ENCODE data around the gene MPPED2.

Gene MPPED2, protein sequence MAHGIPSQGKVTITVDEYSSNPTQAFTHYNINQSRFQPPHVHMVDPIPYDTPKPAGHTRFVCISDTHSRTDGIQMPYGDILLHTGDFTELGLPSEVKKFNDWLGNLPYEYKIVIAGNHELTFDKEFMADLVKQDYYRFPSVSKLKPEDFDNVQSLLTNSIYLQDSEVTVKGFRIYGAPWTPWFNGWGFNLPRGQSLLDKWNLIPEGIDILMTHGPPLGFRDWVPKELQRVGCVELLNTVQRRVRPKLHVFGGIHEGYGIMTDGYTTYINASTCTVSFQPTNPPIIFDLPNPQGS

DNA sequence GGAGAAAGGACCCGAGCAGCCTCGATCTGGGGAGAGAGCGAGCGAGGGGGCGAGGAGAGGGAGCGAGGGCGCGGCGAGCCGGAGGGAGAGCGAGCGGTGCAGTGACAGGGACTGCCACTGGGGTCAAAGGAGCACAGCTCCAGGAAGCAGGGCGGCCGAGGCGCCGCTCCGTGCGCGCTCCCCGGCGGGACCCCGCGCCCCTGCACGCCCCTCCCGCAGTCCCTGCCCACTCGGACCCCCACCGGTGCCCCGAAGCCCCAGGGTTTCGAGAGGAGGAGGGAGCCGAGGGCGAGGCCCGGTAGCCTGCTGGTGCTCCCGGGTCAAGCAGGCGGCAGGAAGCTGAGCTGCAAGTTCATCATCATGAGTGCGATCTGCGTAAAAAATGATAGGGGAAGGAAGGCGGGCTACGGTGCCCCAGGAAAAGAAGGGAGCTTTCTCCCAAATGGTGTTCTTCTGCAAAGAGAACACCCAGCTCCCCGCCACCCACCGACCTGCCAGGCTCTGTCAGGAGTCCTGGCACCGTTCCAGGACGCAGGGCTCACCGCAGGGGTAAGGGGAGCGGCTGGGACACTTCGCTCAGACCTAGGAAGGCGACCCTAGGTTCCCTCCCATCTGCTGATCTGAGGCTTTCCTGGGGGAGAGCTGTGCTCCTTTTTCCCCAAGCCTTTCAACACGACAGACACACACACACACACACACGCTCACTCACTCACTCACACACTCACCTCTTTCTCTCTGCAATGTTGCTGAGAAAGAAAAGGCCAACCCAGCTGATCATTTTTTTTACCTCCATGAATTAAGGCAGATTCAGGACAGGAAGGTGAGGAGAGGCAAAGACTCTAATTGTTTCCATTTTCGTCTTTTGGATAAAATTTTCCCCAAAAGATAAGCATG lies at the start of gene MPPED2:
Gene MPPED2, minus strand, starts transcription at position 103 of the 894 bp plus-strand sequence. CDS start 5,980 bp downstream, outside the sequence.
- no peak for DNase-seq

DNA sequence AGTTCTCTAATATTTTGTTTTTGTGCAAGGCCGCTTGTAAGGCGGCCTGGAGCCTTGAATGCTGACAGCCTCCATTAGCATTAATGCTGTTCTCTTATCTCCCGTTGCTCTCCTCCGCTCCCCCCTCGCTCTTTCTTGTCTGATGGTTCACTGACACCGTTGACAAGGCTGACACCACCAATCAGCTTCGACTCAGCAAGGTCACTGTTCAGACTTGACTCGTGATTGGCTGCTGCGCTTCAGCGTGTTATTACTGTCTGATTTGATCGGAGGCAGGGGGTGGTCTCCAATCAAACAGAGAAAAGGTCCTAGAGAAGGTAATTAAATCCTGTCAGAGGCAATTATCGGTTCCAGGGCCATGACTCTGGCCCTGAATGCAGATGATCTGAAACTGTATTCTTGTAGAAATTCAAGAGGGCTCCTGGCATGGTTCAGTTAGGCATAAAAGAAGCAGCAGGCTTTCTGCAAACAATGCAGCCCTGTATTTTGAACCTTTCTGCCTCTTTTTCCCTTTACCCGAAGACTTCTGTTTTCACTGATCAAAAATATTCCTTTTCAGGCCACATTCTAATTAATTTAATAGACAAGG lies 49.3 kb upstream of the MPPED2 start:
- DNase-seq, result peak; percentile 84

DNA sequence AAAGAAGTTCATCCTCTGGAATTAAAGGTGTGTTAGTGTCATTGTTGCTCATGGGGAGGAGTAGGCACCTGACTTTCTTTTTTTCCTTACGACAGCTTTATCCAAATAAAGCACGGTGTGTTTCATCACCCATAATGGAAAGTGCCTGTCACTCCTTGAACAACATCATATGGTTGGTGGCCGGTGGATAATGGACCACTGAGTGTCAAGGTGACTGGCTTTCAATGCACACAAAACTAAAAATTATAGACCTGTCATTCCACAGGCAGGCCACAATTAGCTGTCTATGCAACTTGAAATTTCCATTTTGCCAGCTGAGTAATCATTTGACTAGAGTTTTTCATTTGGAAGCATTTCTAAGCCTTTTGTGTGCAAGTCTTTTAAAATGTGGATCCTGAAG lies 45.0 kb upstream of the MPPED2 start:
- no peak for DNase-seq

DNA sequence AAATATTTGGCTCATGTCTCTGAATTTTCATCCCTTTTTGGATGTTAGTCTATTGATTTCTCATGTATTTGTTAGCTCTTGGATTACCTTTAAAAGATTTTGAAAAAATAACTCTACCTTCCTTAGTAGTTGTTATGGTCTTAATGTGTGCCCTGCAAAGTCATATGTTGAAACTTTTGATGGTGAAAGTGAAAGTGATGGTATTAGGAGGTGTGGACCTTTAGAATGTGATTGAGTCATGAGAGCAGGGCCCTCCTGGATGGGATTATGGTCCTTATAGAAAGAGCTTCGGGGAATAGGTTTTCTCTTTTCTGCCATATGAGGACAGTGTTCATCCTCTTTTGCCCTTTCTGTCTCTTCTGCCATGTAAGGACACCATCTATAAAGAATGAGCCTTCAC lies 33.6 kb upstream of the MPPED2 start:
- DNase-seq, result no peak

DNA sequence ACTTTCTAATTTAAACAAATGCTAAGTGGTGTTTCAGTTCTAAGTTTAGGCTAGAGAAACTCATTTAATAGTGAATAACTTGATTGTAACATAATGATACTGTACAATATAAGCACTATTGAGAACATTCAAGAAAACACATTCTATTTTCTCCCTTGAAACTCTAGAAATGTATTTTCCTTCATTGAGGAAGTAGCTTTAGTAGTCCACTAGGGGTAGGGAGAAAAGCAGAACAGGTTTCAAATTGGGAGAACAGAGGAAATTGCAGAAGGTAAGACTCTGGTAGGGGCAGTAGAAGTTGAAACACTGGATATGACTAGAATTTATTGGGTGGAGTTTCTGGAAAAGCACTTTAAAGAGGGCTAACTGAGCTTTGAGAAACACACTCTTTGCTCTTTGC lies 31.6 kb upstream of the MPPED2 start:
- DNase-seq, result no peak

DNA sequence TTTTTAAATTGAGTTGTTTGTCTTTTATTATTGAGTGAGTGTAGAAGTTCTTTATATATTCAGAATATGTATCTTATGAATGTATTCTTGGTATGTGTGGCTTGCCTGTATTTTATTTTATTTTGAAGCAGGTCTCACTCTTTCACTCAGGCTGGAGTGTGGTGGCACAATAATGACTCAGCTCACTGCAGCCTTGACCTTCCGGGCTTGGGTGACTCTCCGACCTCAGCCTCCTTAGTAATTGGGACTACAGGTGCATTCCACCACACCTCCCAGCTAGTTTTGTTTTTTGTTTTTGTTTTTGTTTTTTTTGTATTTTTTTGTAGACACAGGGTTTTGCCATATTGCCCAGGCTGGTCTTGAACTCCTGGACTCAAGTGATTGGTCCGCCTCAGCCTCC lies 24.5 kb upstream of the MPPED2 start:
- DNase-seq, result no peak

DNA sequence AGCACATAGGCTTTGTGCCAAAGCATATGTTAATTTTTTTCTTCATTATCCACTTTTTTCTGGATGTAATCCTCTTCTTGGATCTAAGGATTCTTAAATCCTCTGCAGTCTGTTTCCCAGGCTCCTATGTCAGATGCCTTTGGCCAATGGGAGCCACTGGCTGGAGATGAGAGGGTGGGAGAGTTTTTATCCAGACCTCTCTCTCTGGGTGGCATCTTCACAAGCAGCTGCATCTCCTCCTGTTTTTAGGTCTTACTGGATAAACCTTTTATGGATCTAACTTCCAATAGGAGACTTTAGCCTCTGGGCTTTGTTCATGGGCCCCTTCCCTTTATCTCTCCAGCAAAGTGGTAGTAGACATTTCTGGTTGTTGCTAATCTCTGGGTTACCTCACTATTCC lies 22.4 kb upstream of the MPPED2 start:
- no peak for DNase-seq

DNA sequence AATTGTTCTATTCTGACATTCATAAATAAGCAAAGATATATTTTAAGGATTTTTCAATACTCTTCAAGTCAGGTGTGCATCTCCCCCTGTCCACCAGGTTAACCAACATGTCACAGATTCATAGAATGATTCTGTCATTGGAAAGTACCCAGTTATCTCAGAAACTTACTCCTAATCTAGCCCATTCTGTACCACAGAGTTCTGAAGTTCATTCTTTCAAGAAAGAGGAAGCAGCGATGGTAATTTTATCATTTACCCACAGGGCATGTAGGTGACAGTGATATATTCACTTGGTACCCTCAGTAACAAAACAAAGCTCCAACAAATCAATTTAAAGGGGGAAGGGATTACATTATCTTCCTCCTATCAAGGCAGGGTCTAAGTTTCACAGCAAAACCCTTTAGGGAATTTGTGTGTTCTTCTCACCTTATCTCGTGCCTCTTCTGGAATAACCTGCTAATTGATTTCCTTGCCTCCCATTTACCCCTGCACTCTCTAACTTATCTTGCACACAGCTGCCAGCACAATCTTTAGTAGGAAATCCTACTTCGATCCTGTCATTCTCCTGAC lies 19.0 kb upstream of the MPPED2 start:
- DNase-seq, result no peak

DNA sequence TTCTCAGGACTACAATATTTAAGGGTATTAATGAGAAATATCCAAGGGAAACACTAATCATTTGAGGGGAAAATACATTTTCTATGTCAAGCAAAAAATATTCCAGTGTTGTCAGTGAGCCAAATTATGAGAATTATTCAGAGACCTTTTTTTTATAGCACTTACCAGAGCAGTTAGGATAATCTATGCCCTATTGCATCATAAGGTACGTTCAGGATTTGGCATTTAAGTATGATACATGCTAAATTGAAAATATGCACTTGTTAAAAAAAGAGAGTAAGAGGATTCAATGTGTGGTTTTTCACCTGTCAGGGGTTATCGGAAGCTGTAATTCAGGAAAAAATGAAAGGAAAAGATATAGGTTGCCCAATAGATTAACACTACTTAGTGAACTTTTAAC lies 17.2 kb upstream of the MPPED2 start:
- no peak for DNase-seq

DNA sequence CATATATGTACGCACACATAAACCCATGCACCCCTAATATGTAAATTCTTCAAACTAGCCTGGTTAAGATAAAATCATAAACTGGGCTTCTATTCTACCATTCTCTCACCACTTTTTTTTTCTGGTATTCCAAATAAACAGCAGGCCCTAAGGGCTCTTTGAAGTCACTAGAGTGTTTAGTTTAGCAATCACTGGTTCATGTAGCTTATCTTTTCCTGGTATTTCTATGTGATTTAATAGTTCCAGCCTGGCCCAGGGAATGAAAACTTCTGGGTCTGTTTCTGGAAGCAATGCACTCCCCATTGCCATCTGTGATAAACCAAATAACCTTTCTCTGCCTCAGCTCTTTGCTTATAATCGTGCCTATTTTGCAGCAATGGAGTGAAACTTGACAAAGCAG lies 10.7 kb upstream of the MPPED2 start:
- DNase-seq, result no peak

DNA sequence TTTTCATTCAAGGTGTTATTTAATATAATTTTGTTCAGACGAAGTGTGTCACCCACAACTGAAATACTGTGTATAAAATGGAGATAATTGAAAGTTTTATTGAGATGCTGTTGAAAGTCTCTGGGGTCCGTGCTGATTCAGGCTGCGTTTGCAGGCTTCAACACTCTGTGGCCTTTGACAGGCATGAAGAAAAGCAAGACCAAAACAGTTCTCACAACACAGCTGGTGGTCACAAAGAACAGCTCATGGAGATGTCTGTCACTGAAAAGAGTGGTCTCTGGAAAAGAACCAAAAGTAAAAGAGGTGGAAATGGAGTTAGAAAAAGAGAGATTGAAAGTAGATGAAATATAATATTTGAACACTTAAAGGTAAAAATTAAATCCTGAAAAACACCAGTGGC lies 9.8 kb upstream of the MPPED2 start:
- DNase-seq, result no peak

DNA sequence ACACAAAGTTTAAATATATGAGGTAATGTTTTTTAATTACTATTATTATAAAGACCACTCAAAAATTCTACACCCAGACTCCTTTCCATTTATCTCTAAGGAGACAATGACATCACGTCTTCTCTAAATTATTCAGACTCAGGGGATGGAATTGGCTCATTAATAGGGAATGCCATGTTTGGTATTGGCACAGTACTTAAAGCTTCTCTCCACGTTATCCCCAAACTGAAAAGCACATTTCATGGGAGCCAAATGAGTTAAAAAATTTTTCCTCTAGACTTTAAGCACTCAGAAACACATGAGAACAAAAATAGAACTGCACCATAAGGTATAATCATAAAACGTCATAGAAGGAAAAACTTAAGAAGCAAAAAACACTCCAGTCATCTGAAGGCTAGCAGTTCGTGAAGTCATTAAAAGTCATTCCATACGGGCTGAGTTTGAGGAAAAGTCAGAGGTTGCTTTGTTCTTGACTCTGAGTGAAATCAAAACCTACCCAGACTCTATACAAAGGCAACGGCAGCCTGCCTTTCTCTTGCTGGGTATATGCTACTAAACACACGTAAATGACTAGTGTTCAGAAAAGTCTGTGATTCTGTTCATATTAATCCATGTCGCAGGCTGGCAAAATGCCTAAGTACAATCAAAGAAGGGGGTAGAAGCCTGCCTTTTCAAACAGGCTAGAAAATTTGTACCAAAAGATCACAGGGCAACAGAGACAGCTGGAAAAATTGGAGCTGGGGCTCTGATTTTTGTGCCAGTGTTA lies 8.7 kb upstream of the MPPED2 start:
- no peak for DNase-seq

DNA sequence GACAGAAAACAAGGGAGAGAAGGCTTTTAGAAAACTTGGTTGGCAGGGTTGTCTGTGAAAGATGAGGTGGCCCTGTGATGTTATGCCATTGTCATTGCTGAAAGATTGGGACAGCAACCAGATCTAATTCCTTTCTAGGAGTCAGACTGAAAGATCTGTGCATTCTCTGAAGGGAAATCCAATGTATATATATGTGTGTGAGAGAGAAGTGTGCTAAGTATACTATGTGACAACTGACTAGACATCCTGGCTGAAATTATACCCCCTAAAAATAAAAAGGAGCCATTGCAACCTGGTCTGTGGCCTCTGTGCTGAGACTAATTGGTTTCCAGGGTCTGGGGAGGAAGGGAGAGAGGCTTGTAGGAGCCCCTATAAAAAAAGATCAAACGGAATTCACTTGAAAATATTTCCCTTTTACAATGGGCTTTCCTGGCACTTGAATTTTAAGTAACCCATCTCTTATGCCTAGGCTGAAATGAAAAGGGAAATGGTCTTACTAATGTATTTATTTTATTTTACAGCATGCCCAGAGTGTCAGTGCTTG lies 1.2 kb upstream of the MPPED2 start:
- DNase-seq, result no peak

DNA sequence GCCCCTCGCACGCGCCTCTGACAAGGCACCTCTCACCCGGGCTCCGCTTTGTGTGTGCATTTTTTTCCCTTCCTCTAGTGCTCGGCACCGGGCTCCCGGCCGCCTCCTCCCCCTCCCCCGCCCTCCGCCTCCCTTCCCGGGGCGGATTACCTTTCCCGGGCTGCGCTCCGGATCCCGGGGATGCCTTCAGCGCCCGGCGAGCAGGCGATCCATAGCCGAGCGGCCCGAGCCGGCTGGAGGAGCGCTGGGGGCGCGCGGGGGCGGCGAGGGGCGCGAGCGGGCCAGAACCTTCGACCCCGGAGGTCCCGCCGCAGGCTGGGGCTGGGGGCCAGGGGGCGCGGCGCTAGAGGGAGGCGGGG lies 282 bp downstream of the MPPED2 start:
- peak; percentile 16 for DNase-seq

DNA sequence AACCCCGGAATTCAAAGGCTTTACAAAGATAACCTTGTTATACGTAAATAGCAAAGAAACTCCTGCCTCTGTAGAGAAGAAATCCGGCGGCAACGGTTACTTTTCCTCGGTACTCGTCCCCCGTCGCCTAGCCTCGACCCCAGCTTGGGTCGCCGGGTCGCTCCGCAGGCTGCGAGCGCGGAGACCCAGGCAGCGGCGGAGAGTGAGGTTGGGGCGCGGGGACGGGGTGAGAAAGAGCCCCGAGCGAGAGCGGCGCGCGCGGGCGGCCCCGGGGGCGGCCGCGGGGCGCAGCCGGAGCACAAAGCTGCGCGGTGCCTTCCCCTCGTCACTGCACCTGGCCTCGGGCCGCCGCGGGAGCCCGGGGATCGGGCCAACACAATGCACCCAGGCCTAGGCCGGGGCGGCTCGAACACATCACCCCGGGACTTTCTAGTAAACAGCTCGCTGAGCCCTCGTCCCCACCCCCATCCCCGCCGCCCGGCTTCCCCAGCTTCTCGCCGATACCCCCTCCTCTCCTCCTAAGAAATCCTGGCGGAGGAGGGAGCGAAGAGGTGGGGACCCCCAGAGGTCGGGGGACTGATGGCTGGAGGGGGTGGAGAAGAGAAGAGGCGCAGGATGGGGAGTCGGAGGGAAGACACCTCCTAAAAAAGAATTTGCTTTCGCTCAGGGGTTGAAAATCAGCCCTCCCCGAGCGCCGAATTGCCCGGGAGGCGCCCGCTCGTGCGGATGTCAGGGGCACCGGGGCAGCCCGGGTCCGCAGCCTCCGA lies 845 bp downstream of the MPPED2 start:
- DNase-seq, result no peak

DNA sequence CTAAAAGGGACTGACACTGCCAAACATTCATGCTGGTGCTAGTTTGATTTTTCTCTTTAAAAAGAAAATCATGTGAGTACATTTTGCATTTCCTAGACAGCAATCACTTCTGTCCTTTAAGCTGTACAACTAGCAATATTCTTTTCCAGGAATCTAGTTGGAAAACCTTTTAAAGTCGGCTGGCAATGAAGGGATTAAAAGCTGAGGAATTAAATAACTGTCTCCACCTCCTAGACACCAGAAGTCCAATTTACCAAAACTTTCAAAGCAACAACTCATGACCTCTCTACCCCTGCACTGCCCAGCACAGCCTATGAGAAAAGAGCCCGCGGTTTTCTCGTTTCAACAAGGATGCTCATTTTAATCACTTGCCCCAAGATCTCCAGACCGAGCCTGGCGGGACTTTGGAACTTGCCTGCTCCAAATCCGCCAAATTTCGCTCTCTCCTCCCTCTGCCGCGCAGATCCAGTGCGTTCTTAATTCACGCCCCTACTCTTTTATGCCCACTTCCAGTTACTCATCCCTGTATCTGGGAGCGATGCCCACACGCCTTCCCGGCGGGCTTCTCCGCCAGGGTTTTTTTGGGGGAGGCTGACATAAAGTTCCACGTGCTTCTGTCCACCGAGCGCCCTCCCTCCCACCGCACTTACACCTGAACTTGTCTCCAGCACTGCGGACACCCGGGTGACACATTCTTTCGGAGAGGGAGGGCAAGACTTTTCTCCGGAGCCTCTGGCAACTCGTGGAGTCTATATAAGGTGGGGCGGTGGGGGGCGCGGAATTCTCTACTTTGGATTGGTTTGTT lies 2.5 kb downstream of the MPPED2 start:
- no peak for DNase-seq

DNA sequence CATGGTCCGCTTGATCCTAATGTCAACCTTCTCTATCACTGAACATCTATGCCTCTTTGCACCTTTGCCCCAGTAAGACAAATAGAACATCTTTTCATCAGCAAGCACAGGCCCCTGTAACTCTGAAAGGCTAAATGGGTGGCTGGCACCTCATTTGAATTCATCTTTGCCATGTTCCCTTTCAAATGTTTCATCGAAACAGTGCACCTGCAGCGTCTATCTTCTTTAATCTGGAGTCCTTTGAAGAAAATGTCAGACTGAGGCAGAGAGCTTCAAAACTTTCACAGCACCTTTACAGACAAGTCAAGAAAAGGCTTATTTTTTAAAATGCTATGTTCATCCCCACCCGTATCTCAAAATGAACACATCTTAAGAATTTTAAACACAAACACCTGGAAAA lies 3.4 kb downstream of the MPPED2 start:
- no peak for DNase-seq

DNA sequence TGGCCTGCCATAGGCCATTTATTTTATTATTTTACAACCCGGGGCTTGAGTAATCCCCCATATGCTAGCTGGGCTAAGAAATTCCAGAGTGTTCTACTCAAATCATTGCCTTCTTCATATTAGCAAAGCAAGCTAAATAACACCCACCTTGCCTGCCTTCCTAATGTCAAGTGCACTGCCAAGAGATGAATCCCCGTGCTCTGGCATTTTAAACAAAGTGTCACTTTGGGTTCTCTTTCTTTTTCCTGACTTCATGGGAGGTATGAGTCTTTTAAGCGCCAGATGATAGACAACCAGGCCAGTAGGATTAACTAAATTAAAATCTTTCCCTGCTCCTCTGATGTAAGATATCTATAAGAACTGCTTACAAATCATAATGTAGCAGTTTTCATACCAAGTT lies 4.5 kb downstream of the MPPED2 start:
- DNase-seq, result no peak

DNA sequence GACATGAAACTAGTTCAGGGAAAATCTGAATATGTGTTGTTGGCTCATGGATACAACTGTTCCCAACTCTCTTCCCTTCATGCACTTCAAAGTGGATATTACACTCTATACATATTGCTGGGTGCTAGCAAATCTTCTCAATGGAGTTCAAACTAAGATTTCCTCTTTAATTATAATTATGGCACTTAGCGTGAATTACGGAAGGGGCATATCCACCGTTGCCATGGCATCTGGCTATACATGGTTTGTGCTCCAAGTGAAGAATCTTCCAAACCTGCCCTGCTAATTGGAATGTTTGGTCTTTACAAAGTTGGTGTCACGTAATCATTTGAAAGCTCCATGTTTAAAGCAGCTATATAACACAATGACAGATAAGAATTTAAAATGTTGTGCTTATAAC lies 5.6 kb downstream of the MPPED2 start:
- DNase-seq, result no peak

DNA sequence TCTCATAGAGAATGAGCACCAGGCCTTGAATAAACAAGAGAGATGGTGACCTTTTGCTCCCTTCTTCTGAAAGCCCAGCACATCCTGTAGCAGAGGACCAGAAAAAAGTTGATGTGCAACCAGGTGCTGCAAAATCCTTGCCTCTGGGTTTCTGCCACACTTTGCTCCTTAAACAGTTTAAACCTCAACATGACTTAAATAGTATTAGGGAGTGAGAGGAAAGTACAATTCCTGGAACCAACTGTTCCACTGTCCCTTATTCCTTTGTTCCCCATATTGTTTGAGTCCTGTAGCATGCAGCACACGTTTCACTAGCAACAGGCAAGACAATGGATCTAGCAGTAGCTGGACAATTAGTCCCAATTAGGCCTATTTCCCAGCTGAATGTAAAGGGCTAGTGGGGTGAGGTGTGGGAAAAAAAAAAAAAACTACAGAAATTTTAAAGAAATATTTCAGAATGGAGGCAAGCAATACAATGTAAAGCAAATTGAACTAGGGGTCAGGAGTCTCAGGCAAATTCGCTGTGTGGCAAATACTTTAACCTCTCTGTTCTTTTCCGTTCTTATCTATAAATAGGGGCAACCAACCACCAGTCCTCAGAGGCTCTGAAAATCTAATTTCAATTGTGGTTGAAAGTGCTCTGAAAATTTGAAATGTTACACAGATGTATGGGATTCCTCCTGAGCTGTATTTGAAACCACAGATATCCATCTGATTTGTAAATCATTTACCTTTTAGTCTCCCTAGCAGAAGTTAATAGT lies 6.6 kb downstream of the MPPED2 start:
- no peak for DNase-seq

Measured in midbrain (tissue), 1 donor.